Prostate gland (tissue), 2 donors: ENCODE data around the gene FGGY.

Experiments
- POLR2AphosphoS5 ChIP-seq: sonication (generic); formaldehyde crosslinking; IDR thresholded peaks from one replicate; pipeline ENCODE4 v1.6.1; 2017; ENCODE audit warnings: antibody characterized with exemption
- TF ChIP-seq, protein P1 (sequence below), 4 experiments: fragments of 200-600 bp in 2 of 4; fragments of 450-650 bp in 2 of 4; sonication (generic) in 2 of 4; IDR thresholded peaks; 1 replicate in 3 of 4; 2 replicates in 1 of 4; pipeline ENCODE4 v1.5.1; 2016 to 2019; ENCODE audit warnings: antibody characterized with exemption in 4 of 4, mild to moderate bottlenecking in 2 of 4, moderate library complexity in 2 of 4

DNA sequence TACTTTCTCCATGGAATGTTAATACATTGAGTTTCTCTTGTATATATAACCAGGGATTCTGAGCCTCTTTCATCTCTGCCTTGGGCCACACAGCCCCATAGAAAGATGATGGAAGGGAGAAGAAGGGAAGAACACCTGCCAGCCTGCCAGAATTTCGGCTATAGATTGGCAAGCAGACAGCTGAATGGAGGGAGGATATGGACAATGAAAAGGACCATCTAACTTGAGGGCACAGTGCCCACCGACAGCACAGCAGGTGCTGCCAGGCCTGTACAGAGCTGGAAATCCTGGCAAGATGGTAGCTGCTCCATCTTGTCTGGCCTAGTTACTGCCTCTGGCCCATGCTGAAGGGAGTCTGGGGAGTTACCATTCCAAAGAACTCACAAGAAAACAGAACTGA is 244.3 kb downstream of the FGGY start:
- TF ChIP-seq, protein P1, sequence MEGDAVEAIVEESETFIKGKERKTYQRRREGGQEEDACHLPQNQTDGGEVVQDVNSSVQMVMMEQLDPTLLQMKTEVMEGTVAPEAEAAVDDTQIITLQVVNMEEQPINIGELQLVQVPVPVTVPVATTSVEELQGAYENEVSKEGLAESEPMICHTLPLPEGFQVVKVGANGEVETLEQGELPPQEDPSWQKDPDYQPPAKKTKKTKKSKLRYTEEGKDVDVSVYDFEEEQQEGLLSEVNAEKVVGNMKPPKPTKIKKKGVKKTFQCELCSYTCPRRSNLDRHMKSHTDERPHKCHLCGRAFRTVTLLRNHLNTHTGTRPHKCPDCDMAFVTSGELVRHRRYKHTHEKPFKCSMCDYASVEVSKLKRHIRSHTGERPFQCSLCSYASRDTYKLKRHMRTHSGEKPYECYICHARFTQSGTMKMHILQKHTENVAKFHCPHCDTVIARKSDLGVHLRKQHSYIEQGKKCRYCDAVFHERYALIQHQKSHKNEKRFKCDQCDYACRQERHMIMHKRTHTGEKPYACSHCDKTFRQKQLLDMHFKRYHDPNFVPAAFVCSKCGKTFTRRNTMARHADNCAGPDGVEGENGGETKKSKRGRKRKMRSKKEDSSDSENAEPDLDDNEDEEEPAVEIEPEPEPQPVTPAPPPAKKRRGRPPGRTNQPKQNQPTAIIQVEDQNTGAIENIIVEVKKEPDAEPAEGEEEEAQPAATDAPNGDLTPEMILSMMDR (IDR thresholded peaks at IDR 0.05): no peak
- TF ChIP-seq POLR2AphosphoS5: no peak
